H1 (cell line): Measurements from ENCODE around the gene GPLD1. TPM values are rescaled to one million over a fixed set of nuclear protein-coding genes. Genes with fewer than 3 reads are reported as not detected.

Source experiments
- CTCF ChIA-PET: fragments of 300-600 bp; sonication (Branson Sonifier 250); formaldehyde crosslinking; loops from one replicate; lab custom pipeline; 2021; ENCODE audit not compliant: partially characterized antibody; lab: Charles Lee
- POLR2A ChIA-PET: fragments of 300-600 bp; sonication (Branson Sonifier 250); formaldehyde crosslinking; loops from one replicate; lab custom pipeline; 2021; ENCODE audit warnings: inconsistent platforms; ENCODE audit not compliant: partially characterized antibody; lab: Charles Lee
- DNase-seq, 2 experiments: peaks; one replicate each; pipeline versions ENCODE4 v3.0.0 to v3.0.0-alpha.2; 2010 to 2022; ENCODE audit warnings: low spot score in 2 of 2, low read depth in 1 of 2, mixed read lengths in 1 of 2
- FAIRE-seq: peaks from 2 replicates; lab custom pipeline; 2011; peaks lifted over from hg19 to GRCh38; lab: Jason Lieb, UNC
- H2AFZ ChIP-seq: 2 replicates; pipeline ENCODE4 v1.8.1; 2012; ENCODE audit warnings: low read length, inconsistent platforms
- H2AK5ac ChIP-seq: 2 replicates; pipeline ENCODE4 v1.6.1; 2013; ENCODE audit warnings: low read depth, low read length
- H2BK120ac ChIP-seq: replicated peaks from 2 replicates; pipeline ENCODE3; 2013; ENCODE audit warnings: low read depth, low read length, inconsistent platforms
- H2BK12ac ChIP-seq: 2 replicates; pipeline ENCODE4 v1.6.1; 2013; ENCODE audit warnings: low read depth, low read length
- H2BK15ac ChIP-seq: 2 replicates; pipeline ENCODE4 v1.6.1; 2013; ENCODE audit warnings: low read length
- H2BK20ac ChIP-seq: 2 replicates; pipeline ENCODE4 v1.6.1; 2013; ENCODE audit warnings: low read length
- H2BK5ac ChIP-seq: 2 replicates; pipeline ENCODE4 v1.6.1; 2013; ENCODE audit warnings: low read depth, low read length
- H3K14ac ChIP-seq: 2 replicates; pipeline ENCODE4 v1.6.1; 2013; ENCODE audit warnings: inconsistent platforms; ENCODE audit not compliant: insufficient read length
- H3K18ac ChIP-seq: 2 replicates; pipeline ENCODE4 v1.6.1; 2013; ENCODE audit warnings: low read length; ENCODE audit errors: extremely low read depth
- H3K23ac ChIP-seq: 2 replicates; pipeline ENCODE4 v1.6.1; 2013; ENCODE audit warnings: inconsistent platforms; ENCODE audit not compliant: insufficient read length
- H3K23me2 ChIP-seq: 2 replicates; pipeline ENCODE4 v1.6.1; 2013; ENCODE audit warnings: low read depth, low read length
- H3K27ac ChIP-seq: 2 replicates; pipeline ENCODE4 v1.6.1; 2011; ENCODE audit warnings: low read depth, low read length, inconsistent platforms
- H3K27me3 ChIP-seq, 4 experiments: replicated peaks in 1 of 4; 1 replicate in 1 of 4; 2 replicates in 3 of 4; pipeline versions ENCODE4 v1.6.1 to v1.8.1; 2011 to 2013; ENCODE audit warnings: low read length in 3 of 4, mild to moderate bottlenecking in 3 of 4, inconsistent platforms in 2 of 4, mixed read lengths in 2 of 4, moderate library complexity in 1 of 4; ENCODE audit not compliant: control insufficient read depth in 3 of 4, insufficient read depth in 3 of 4; ENCODE audit errors: extremely low read depth in 1 of 4
- H3K36me3 ChIP-seq, 4 experiments: 2 replicates each; pipeline versions ENCODE4 v1.6.1 to v1.8.1; 2011 to 2013; ENCODE audit warnings: mild to moderate bottlenecking in 4 of 4, low read length in 3 of 4, moderate library complexity in 2 of 4, control low read depth in 1 of 4, inconsistent platforms in 1 of 4; ENCODE audit not compliant: insufficient read depth in 4 of 4, control insufficient read depth in 2 of 4
- H3K4ac ChIP-seq: replicated peaks from 2 replicates; pipeline ENCODE3; 2013; ENCODE audit warnings: low read length, low read depth, mixed read lengths, inconsistent platforms; ENCODE audit not compliant: insufficient read length
- H3K4me1 ChIP-seq, 4 experiments: replicated peaks in 1 of 4; 1 replicate in 1 of 4; 2 replicates in 3 of 4; pipeline versions ENCODE4 v1.6.1 to v1.8.1; 2011 to 2013; ENCODE audit warnings: low read length in 3 of 4, inconsistent platforms in 2 of 4, mixed read lengths in 1 of 4; ENCODE audit not compliant: insufficient read depth in 4 of 4, control insufficient read depth in 3 of 4
- H3K4me2 ChIP-seq, 2 experiments: 2 replicates each; pipeline versions ENCODE4 v1.6.1 to v1.8.1; 2011 to 2013; ENCODE audit warnings: low read depth in 2 of 2, low read length in 2 of 2, control low read depth in 1 of 2, inconsistent platforms in 1 of 2, mild to moderate bottlenecking in 1 of 2; ENCODE audit not compliant: insufficient read depth in 1 of 2
- H3K4me3 ChIP-seq, 4 experiments: fragments of 200-600, 300-600 bp in 1 of 4; sonication (generic), shearing (Covaris generic), sonication (Bioruptor Twin) in 1 of 4; 2 replicates each; pipeline versions ENCODE4 v1.5.1 to v1.8.1; 2011 to 2016; ENCODE audit warnings: low read length in 4 of 4, low read depth in 3 of 4, control low read depth in 2 of 4, inconsistent platforms in 2 of 4, mild to moderate bottlenecking in 2 of 4, mixed read lengths in 1 of 4, moderate library complexity in 1 of 4; ENCODE audit not compliant: insufficient read depth in 2 of 4; ENCODE audit errors: extremely low read depth in 1 of 4
- H3K56ac ChIP-seq: replicated peaks from 2 replicates; pipeline ENCODE3; 2013; ENCODE audit warnings: low read depth, mild to moderate bottlenecking, mixed read lengths, low read length, inconsistent platforms; ENCODE audit not compliant: insufficient read length
- H3K79me1 ChIP-seq: 2 replicates; pipeline ENCODE4 v1.6.1; 2013; ENCODE audit warnings: low read depth, low read length, control low read depth
- H3K79me2 ChIP-seq, 2 experiments: 2 replicates each; pipeline versions ENCODE4 v1.6.1 to v1.8.1; 2012 to 2013; ENCODE audit warnings: low read length in 2 of 2, mild to moderate bottlenecking in 2 of 2, inconsistent platforms in 1 of 2; ENCODE audit not compliant: insufficient read depth in 2 of 2, control insufficient read depth in 1 of 2
- H3K9ac ChIP-seq, 4 experiments: replicated peaks in 1 of 4; 1 replicate in 1 of 4; 2 replicates in 3 of 4; pipeline versions ENCODE4 v1.6.1 to v1.8.1; 2011 to 2013; ENCODE audit warnings: low read depth in 3 of 4, low read length in 3 of 4, control low read depth in 2 of 4, mild to moderate bottlenecking in 2 of 4, moderate library complexity in 2 of 4, inconsistent platforms in 1 of 4; ENCODE audit errors: extremely low read depth in 1 of 4
- H3K9me3 ChIP-seq, 2 experiments: 2 replicates each; pipeline versions ENCODE4 v1.6.1 to v1.8.1; 2012 to 2013; ENCODE audit warnings: mild to moderate bottlenecking in 2 of 2, moderate library complexity in 2 of 2, control low read depth in 1 of 2, inconsistent platforms in 1 of 2, low read depth in 1 of 2, low read length in 1 of 2, mixed read lengths in 1 of 2; ENCODE audit not compliant: insufficient read depth in 2 of 2
- H4K20me1 ChIP-seq, 2 experiments: replicated peaks in 1 of 2; 2 replicates each; pipeline versions ENCODE3 to v1.8.1; 2011 to 2013; ENCODE audit warnings: inconsistent platforms in 2 of 2, low read length in 2 of 2, mild to moderate bottlenecking in 1 of 2; ENCODE audit not compliant: insufficient read depth in 2 of 2, control insufficient read depth in 1 of 2
- H4K5ac ChIP-seq: 2 replicates; pipeline ENCODE4 v1.6.1; 2013; ENCODE audit warnings: low read length, low read depth, mixed read lengths, inconsistent platforms; ENCODE audit not compliant: insufficient read length
- H4K8ac ChIP-seq: 2 replicates; pipeline ENCODE4 v1.8.0; 2013; ENCODE audit warnings: mild to moderate bottlenecking, moderate library complexity, low read length, inconsistent platforms; ENCODE audit not compliant: insufficient read depth; ENCODE audit errors: extremely low read depth
- H4K91ac ChIP-seq: replicated peaks from 2 replicates; pipeline ENCODE3; 2013; ENCODE audit warnings: low read length, mixed read lengths, inconsistent platforms; ENCODE audit not compliant: insufficient read length
- EZH2 ChIP-seq: fragments of 200-600 bp; sonication (generic); IDR thresholded peaks from 2 replicates; pipeline ENCODE4 v1.7.1; 2012; ENCODE audit warnings: low read depth, mild to moderate bottlenecking, moderate library complexity, low read length, inconsistent platforms; ENCODE audit not compliant: severe bottlenecking
- MAX ChIP-seq: IDR thresholded peaks from 2 replicates; pipeline ENCODE4 v1.6.1; 2012; ENCODE audit warnings: inconsistent platforms
- NANOG ChIP-seq: IDR thresholded peaks from 2 replicates; pipeline ENCODE4 v1.6.1; 2011; ENCODE audit warnings: low read length, low read depth, mild to moderate bottlenecking, inconsistent platforms; ENCODE audit not compliant: insufficient read depth, poor library complexity, severe bottlenecking
- PHF8 ChIP-seq: fragments of 200-600 bp; sonication (generic); conservative IDR thresholded peaks from 2 replicates; pipeline ENCODE4 v1.7.1; 2012; ENCODE audit warnings: low read depth, mild to moderate bottlenecking, inconsistent platforms, low read length, moderate library complexity
- RXRA ChIP-seq: IDR thresholded peaks from 2 replicates; pipeline ENCODE4 v1.6.1; 2011; ENCODE audit warnings: low read depth, mild to moderate bottlenecking, low read length, moderate library complexity; ENCODE audit not compliant: insufficient read depth
- SAP30 ChIP-seq: fragments of 300-600 bp; sonication (generic); IDR thresholded peaks from 2 replicates; pipeline ENCODE4 v1.7.1; 2012; ENCODE audit warnings: low read length, moderate library complexity, mild to moderate bottlenecking, inconsistent platforms; ENCODE audit not compliant: insufficient read depth, insufficient replicate concordance
- SIN3A ChIP-seq, 2 experiments: IDR thresholded peaks in 1 of 2; conservative IDR thresholded peaks in 1 of 2; 2 replicates each; pipeline ENCODE4 v1.6.1; 2011 to 2012; ENCODE audit warnings: low read length in 2 of 2, improper control_type of control experiment in 1 of 2, low read depth in 1 of 2, mild to moderate bottlenecking in 1 of 2
- SP4 ChIP-seq: IDR thresholded peaks from 2 replicates; pipeline ENCODE4 v1.6.1; 2012; ENCODE audit warnings: low read length, inconsistent platforms
- SUZ12 ChIP-seq: fragments of 200-600 bp; sonication (generic); IDR thresholded peaks from 2 replicates; pipeline ENCODE4 v1.6.1; 2012; ENCODE audit warnings: mild to moderate bottlenecking, inconsistent platforms, low read length, moderate library complexity, mixed read lengths
- TBP ChIP-seq: IDR thresholded peaks from 2 replicates; pipeline ENCODE4 v1.6.1; 2011; ENCODE audit warnings: low read depth, low read length, improper control_type of control experiment
- ZNF274 ChIP-seq: IDR thresholded peaks from 2 replicates; pipeline ENCODE4 v1.7.0; 2012; ENCODE audit warnings: low read length, borderline replicate concordance; ENCODE audit errors: extremely low read depth
- WGBS, 2 experiments: shearing (Covaris generic) in 1 of 2; methylation state at CpG; one replicate each; pipeline versions ENCODE4 v1.1.6 to v1.1.7; 2013 to 2015; ENCODE audit warnings: low lambda C conversion rate in 2 of 2, mixed read lengths in 2 of 2, inconsistent platforms in 1 of 2, low coverage in 1 of 2, missing lambda C conversion rate in 1 of 2; ENCODE audit not compliant: insufficient replicate concordance in 2 of 2, insufficient coverage in 1 of 2, insufficient read length in 1 of 2; ENCODE audit errors: extremely low coverage in 1 of 2, missing lambda C conversion rate in 1 of 2; 5-methylcytosine and 5-hydroxymethylcytosine counted together
- polyA plus RNA-seq, 7 experiments: library from polyadenylated mRNA; depleted of rRNA in 3 of 7; stranded (reverse) in 5 of 7; unstranded in 2 of 7; fragments of >200 nt in 5 of 7; fragments of 200-250 nt in 2 of 7; gene quantifications; 1 replicate in 5 of 7; 2 replicates in 1 of 7; 4 replicates in 1 of 7; pipeline versions ENCODE4 v1.2.1 to v1.2.3, GENCODE V29; 2011 to 2013; ENCODE audit warnings: missing spikeins in 2 of 7, mixed read lengths in 2 of 7
- total RNA-seq: library from RNA; stranded (reverse); fragmentation: NEBNext Ultra II Directional; extraction: Animal tissue kit (Norgen Biotek cat#: 25700); gene quantifications from 2 replicates; pipeline ENCODE4 v1.2.1, GENCODE V29; 2021
- TF ChIP-seq, protein P1 (sequence below): IDR thresholded peaks from 2 replicates; pipeline ENCODE4 v1.6.1; 2011; ENCODE audit warnings: low read depth, mild to moderate bottlenecking, low read length; ENCODE audit not compliant: insufficient read depth

Gene GPLD1
- total and polyA plus RNA-seq, 2 of the 8 experiments (the other 6 are each of a cell fraction or from before 2014, with no cell fraction given) = 3.7 to 5.3 TPM

DNA sequence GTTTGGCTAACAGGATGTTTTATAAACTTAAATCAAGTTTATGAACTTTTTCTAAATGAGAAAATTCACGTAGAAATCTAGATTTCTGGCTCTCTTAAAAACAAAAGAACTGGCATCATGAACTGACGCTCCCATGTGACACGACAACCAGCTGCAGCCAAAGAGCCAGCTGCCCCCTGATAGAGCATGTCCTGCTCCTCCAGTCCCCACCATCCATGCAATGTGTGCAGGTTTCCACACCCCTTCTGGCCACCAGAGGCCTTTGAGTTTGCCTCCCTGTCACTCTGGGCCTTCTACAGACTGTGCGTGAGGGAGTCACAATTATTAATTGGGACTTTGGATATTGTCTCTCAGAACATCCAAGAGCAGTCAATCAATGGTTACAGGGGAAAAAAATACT lies 1.6 kb upstream of the GPLD1 start:
- Histone ChIP-seq H3K27me3 (peaks cover 0 to 16% (median 6%) of the 10 kb centered on the region in 4 experiments; a peak in 6 of 7 replicates), H3K27ac (no peak overlapping the region), H3K14ac (no peak overlapping the region), H3K79me2 (no peaks in the 10 kb centered on the region), H2BK120ac (no peak overlapping the region), H4K91ac (no peak overlapping the region), H3K4me3 (no peak overlapping the region), H3K23me2 (peaks cover 7% of the 10 kb centered on the region; the same call in 1 of the 2 replicates), H3K9me3 (no peaks in the 10 kb centered on the region), H2BK12ac (no peak overlapping the region), H3K9ac (no peak overlapping the region), H4K8ac (no peak overlapping the region), H2BK5ac (no peak overlapping the region), H3K18ac (no peak overlapping the region), H3K36me3 (no peaks in the 10 kb centered on the region), H3K4ac (no peak overlapping the region), H3K4me1 (peaks cover 0 to 7% (median 2%) of the 10 kb centered on the region in 4 experiments; a peak in 4 of 7 replicates), H3K79me1 (no peaks in the 10 kb centered on the region), H3K56ac (no peak overlapping the region), H4K5ac (no peak overlapping the region), H2AK5ac (no peak overlapping the region), H2BK20ac (no peak overlapping the region), H2AFZ (no peak overlapping the region), H4K20me1 (no peaks in the 10 kb centered on the region), H3K4me2 (no peak overlapping the region), H2BK15ac (no peak overlapping the region), H3K23ac (no peak overlapping the region)
- no peak for DNase-seq
- FAIRE-seq = no peak
- CTCF ChIA-PET = interaction anchor here (0.6 to 1.6 kb wide), 6 partner anchors 9 to 307 kb away, joined by 3 to 6 read pairs (median 4); no protein-coding TSS in a partner anchor
- 95% methylated on average over 4 of the region's 4 CpGs; no CpG with 5 or more reads in 1 of the 2 experiments for WGBS, 2 experiments
- POLR2A ChIA-PET = no interaction called here
- TF ChIP-seq ZNF274 (no peak), SUZ12 (no peak), EZH2 (no peak), SAP30 (no peak), TBP (no peak), SIN3A (conservative IDR thresholded peaks at IDR 0.05 in 1 of 2, IDR thresholded peaks at IDR 0.05 in 1 of 2; ENCODE audit: low read depth in 1 of 2, low read length in 2 of 2) (no peak), MAX (no peak), RXRA (no peak), PHF8 (no peak), NANOG (no peak), SP4 (no peak)
- TF ChIP-seq, protein P1, sequence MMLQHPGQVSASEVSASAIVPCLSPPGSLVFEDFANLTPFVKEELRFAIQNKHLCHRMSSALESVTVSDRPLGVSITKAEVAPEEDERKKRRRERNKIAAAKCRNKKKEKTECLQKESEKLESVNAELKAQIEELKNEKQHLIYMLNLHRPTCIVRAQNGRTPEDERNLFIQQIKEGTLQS = no peak
